GM06990 (cell line): ENCODE data around the gene IFIT2.

Experiments
- DNase-seq: peaks from one replicate; pipeline ENCODE4 v3.0.0-alpha.2; 2011; ENCODE audit not compliant: insufficient read length; ENCODE audit errors: extremely low read depth
- H3K27me3 ChIP-seq: replicated peaks from 2 replicates; pipeline ENCODE4 v1.6.0; 2011; ENCODE audit warnings: low read length; ENCODE audit not compliant: control insufficient read depth, insufficient read depth
- H3K36me3 ChIP-seq: 2 replicates; pipeline ENCODE4 v1.5.1; 2011; ENCODE audit warnings: low read length; ENCODE audit not compliant: control insufficient read depth, insufficient read depth
- H3K4me3 ChIP-seq: replicated peaks from 2 replicates; pipeline ENCODE4 v1.5.1; 2011; ENCODE audit warnings: low read depth, mild to moderate bottlenecking, control low read depth, low read length
- TF ChIP-seq, protein P1 (sequence below): IDR thresholded peaks from 2 replicates; pipeline ENCODE4 v1.5.1; 2011; ENCODE audit warnings: low read length, control low read depth, mild to moderate bottlenecking, inconsistent platforms; ENCODE audit not compliant: insufficient read depth, poor library complexity, severe bottlenecking

Gene IFIT2

GRCh38 chr10:89257581-89257980, 44.3 kb upstream of the IFIT2 start:
- Histone ChIP-seq H3K4me3 (no peak overlapping the region), H3K36me3 (no peaks in the 10 kb centered on the region), H3K27me3 (no peaks in the 10 kb centered on the region)
- no peak for DNase-seq
- TF ChIP-seq, protein P1, sequence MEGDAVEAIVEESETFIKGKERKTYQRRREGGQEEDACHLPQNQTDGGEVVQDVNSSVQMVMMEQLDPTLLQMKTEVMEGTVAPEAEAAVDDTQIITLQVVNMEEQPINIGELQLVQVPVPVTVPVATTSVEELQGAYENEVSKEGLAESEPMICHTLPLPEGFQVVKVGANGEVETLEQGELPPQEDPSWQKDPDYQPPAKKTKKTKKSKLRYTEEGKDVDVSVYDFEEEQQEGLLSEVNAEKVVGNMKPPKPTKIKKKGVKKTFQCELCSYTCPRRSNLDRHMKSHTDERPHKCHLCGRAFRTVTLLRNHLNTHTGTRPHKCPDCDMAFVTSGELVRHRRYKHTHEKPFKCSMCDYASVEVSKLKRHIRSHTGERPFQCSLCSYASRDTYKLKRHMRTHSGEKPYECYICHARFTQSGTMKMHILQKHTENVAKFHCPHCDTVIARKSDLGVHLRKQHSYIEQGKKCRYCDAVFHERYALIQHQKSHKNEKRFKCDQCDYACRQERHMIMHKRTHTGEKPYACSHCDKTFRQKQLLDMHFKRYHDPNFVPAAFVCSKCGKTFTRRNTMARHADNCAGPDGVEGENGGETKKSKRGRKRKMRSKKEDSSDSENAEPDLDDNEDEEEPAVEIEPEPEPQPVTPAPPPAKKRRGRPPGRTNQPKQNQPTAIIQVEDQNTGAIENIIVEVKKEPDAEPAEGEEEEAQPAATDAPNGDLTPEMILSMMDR, result no peak

GRCh38 chr10:89258881-89259280, 43.0 kb upstream of the IFIT2 start:
- Histone ChIP-seq H3K36me3 (no peaks in the 10 kb centered on the region), H3K4me3 (no peak overlapping the region), H3K27me3 (no peaks in the 10 kb centered on the region)
- no peak for DNase-seq
- TF ChIP-seq, protein P1, result no peak

DNA sequence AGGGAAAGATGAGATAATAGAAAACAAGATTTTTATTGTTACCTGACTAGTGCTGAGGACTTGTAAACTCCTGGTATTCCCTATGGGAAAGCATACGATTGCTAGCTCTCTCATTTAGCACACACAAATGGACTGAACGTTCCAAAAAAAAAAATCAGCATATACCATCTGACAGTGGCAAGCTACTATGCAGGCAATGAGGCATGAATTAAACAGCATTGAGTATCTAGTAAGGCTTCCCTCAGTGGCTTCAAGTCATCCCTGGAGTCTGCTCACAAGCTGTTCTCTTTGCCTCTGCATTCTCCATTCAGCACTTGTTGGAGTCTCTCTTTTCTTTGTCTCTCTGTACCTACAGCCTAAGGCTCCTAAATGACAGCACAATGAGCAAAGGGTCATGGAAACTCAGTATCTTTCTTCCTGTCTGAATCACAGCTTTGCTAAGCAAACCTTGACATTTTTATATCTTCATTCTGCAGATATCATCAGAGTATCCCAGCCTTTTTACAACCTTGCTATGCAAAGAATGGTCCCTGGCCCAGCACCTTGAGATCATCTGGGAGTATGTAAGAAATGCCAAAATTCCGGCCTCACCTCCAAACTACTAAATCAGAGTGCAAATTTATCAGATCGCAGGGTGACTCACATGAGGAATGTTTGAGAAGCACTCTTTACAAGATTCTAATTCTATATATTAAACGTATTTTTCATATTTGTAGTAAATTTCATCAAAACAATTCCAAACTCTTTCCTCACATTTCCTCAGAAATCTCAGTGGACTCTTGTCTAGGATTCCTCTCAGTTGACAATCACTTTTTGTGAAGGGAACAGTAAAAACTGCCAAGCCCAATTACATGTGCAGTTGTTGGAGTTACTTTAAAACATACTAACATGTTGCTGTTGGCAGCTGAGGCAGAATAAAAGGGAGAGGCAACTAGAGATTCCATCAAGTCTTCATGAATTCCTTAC, 39.5 kb upstream of the IFIT2 start:
- no peaks in the 10 kb centered on the region for H3K36me3 ChIP-seq
- DNase-seq, result no peak
- no peak overlapping the region for H3K4me3 ChIP-seq
- TF ChIP-seq, protein P1, result no peak
- H3K27me3 ChIP-seq, result no peaks in the 10 kb centered on the region

DNA sequence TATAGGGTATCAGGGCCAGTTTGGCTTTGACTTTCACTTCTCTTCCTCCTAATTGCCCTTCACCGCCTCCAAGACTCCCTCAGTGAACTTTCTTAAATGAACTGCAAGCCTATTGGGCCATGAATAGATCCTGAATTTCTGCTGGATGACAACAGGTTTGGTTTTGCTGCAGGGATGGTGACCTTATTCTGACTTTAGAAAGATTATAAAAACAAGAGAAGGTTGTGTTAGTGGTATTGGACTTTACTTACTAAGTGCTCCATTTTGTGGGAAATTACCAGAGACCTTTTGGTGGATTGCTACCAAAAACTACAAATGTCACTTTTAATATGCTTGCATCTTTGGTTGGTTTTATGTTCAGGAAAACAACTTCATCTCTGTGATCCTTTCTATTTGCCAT, 38.8 kb upstream of the IFIT2 start:
- no peak for DNase-seq
- TF ChIP-seq, protein P1, result no peak
- Histone ChIP-seq H3K27me3 (no peaks in the 10 kb centered on the region), H3K36me3 (no peaks in the 10 kb centered on the region), H3K4me3 (no peak overlapping the region)

- Histone ChIP-seq H3K4me3 (no peak overlapping the region), H3K36me3 (no peaks in the 10 kb centered on the region), H3K27me3 (no peaks in the 10 kb centered on the region)
- no peak for DNase-seq
- TF ChIP-seq, protein P1, result no peak
These were observed 38.3 kb upstream of the IFIT2 start for GRCh38 chr10:89263531-89263930.
